Measurements from ENCODE around the gene TMEM151B. TPM values are rescaled to one million over a fixed set of nuclear protein-coding genes. Genes with fewer than 3 reads are reported as not detected.
A peak's percentile ranks its signal among the peaks of the same experiment; 100 is the strongest.
"Not testable (repeated sequence)": the region's sequence is repeated elsewhere in the genome, so short reads cannot be mapped to it uniquely, and the experiment has no call there.

Gene TMEM151B
- total RNA-seq, 4 donors from 2014 or later = 0.10 to 0.15 TPM; not detected in 2

DNA sequence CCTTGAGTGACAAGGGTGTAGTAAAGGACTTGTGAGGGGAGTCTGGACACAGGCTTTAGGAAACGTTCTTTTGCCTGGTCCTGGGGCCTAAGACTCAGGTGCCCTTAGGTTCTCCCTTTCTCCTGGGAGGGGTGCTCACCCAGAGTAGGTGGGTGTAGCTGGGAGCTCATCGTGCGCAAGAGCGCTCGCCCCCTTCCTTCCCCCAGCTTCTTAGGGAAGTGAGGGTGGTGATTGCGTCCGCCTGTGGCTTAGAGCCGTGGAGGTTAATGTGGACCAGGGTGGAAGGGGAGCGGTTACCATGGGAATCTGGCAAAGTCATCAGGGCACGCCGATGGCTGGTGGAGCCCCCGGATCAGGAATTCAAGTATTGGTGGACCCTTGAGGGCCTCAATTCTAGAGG lies 46.2 kb downstream of the TMEM151B start:
- DNase-seq (ENCODE audit: low spot score in 2 of 2) = peak in 1 of 2 donors; percentile 38
- no peak overlapping the region for H3K27ac ChIP-seq
- TF ChIP-seq, protein P1, sequence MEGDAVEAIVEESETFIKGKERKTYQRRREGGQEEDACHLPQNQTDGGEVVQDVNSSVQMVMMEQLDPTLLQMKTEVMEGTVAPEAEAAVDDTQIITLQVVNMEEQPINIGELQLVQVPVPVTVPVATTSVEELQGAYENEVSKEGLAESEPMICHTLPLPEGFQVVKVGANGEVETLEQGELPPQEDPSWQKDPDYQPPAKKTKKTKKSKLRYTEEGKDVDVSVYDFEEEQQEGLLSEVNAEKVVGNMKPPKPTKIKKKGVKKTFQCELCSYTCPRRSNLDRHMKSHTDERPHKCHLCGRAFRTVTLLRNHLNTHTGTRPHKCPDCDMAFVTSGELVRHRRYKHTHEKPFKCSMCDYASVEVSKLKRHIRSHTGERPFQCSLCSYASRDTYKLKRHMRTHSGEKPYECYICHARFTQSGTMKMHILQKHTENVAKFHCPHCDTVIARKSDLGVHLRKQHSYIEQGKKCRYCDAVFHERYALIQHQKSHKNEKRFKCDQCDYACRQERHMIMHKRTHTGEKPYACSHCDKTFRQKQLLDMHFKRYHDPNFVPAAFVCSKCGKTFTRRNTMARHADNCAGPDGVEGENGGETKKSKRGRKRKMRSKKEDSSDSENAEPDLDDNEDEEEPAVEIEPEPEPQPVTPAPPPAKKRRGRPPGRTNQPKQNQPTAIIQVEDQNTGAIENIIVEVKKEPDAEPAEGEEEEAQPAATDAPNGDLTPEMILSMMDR (IDR thresholded peaks at IDR 0.05) = no peak
- no peak for TF ChIP-seq POLR2A (IDR thresholded peaks at IDR 0.05)
- TF ChIP-seq POLR2AphosphoS5 (IDR thresholded peaks at IDR 0.05) = no peak
- no peak for TF ChIP-seq EP300 (IDR thresholded peaks at IDR 0.05)
- peaks cover 22% of the 10 kb centered on the region for H3K27me3 ChIP-seq
- H3K36me3 ChIP-seq = no peaks in the 10 kb centered on the region
- no peak overlapping the region for H3K4me3 ChIP-seq
- H3K4me1 ChIP-seq = peaks cover 12% of the 10 kb centered on the region
- H3K9me3 ChIP-seq = no peaks in the 10 kb centered on the region
- WGBS = 87% methylated on average over 12 of the region's 12 CpGs

DNA sequence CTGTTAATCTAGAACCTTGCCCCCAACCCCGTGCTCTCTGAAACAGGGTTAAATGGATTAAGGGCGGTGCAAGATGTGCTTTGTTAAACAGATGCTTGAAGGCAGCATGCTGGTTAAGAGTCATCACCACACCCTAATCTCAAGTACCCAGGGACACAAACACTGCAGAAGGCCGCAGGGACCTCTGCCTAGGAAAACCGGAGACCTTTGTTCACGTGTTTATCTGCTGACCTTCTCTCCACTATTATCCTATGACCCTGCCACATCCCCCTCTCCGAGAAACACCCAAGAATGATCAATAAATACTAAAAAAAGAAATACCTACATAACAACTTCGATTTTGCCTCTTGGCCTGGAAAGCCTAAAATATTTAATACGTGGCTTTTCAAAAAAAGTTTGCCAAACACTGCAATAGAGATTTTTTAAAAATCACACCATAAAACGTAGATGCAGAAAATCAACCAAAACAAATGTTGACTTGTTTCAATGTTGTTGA lies 46.9 kb downstream of the TMEM151B start:
- not testable (repeated sequence) for H3K27ac ChIP-seq, H3K9me3 ChIP-seq, H3K4me3 ChIP-seq, H3K36me3 ChIP-seq, H3K4me1 ChIP-seq
- peaks cover 22% of the 10 kb centered on the region for H3K27me3 ChIP-seq
- 82% methylated on average over 9 of the region's 9 CpGs for WGBS
- peak in 1 of 2 donors; percentile 5 for DNase-seq (ENCODE audit: low spot score in 2 of 2)

DNA sequence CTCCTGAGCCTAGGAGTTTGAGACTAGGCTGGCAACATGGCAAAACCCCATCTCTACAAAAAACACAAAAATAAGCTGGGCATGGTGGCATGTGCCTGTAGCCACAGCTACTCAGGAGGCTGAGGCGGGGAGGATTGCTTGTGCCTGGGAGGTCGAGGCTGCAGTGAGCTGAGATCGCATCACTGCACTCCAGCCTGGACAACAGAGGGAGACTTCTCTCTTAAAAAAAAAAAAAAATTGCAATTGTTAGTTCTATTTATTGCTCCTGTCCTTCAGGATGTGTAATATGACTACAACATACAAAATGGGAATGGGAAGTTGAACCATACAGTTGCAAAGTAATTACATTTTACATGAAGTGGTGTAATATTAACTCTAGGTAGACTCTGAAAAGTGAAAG lies 51.0 kb downstream of the TMEM151B start:
- Histone ChIP-seq H3K4me3 (no peak overlapping the region), H3K36me3 (no peaks in the 10 kb centered on the region), H3K27ac (no peak overlapping the region), H3K27me3 (peaks cover 22% of the 10 kb centered on the region), H3K4me1 (no peaks in the 10 kb centered on the region), H3K9me3 (no peaks in the 10 kb centered on the region)
- 88% methylated on average over 3 of the region's 3 CpGs for WGBS
- no peak for TF ChIP-seq POLR2AphosphoS5 (IDR thresholded peaks at IDR 0.05)
- peak in 1 of 2 donors; percentile 16 for DNase-seq (ENCODE audit: low spot score in 2 of 2)

DNA sequence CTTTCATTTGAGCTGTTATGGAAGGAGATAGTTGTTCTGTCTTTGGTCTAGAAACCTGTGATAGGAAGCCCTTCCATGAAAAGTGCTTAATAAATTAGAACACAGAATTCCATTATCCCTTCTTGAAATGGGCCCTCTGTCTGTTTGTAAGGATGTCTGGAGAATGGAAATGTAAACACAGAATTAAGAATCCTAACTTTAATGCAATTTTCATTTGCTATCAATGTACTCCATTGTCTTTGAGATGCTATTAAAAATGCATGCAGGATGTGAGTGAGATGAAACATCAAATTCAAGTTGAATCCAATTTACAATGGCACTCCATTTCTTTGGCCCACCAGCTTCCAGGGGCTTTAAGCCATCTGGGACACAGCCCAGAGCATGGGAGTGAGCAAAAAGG lies 56.8 kb downstream of the TMEM151B start:
- no peak overlapping the region for H3K27ac ChIP-seq
- H3K4me1 ChIP-seq = no peaks in the 10 kb centered on the region
- peaks cover 17% of the 10 kb centered on the region for H3K27me3 ChIP-seq
- TF ChIP-seq POLR2AphosphoS5 (IDR thresholded peaks at IDR 0.05) = no peak
- TF ChIP-seq, protein P1 (IDR thresholded peaks at IDR 0.05) = no peak
- no peak for TF ChIP-seq EP300 (IDR thresholded peaks at IDR 0.05)
- no peak for TF ChIP-seq POLR2A (IDR thresholded peaks at IDR 0.05)
- no peak for DNase-seq (ENCODE audit: low spot score in 2 of 2)
- no peaks in the 10 kb centered on the region for H3K36me3 ChIP-seq
- no peak overlapping the region for H3K4me3 ChIP-seq
- H3K9me3 ChIP-seq = no peaks in the 10 kb centered on the region

DNA sequence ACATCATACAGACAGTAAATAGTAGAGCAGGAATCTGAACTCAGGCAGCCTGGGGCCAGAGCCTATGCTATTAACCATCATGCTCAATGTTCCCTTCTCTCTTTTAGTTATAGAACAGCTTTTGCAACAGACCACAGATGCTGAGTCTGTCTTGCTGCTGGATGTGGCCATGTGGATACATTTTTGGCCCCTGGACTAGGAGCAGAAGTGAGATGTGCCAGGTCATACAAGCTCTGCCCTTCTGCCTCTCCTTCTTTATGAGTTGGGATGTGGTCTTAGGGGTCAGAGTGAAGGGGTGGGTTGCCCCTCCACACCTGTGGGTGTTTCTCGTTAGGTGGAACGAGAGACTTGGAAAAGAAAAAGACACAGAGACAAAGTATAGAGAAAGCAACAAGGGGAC lies 57.5 kb downstream of the TMEM151B start:
- H3K27ac ChIP-seq = no peak overlapping the region
- DNase-seq (ENCODE audit: low spot score in 2 of 2) = no peak
- TF ChIP-seq, protein P1 (IDR thresholded peaks at IDR 0.05) = no peak
- TF ChIP-seq POLR2A (IDR thresholded peaks at IDR 0.05) = no peak
- no peak for TF ChIP-seq POLR2AphosphoS5 (IDR thresholded peaks at IDR 0.05)
- no peak for TF ChIP-seq EP300 (IDR thresholded peaks at IDR 0.05)
- no peaks in the 10 kb centered on the region for H3K4me1 ChIP-seq
- H3K9me3 ChIP-seq = no peaks in the 10 kb centered on the region
- WGBS = 80% methylated on average over 2 of the region's 2 CpGs
- no peak overlapping the region for H3K4me3 ChIP-seq
- no peaks in the 10 kb centered on the region for H3K36me3 ChIP-seq
- H3K27me3 ChIP-seq = peaks cover 17% of the 10 kb centered on the region

DNA sequence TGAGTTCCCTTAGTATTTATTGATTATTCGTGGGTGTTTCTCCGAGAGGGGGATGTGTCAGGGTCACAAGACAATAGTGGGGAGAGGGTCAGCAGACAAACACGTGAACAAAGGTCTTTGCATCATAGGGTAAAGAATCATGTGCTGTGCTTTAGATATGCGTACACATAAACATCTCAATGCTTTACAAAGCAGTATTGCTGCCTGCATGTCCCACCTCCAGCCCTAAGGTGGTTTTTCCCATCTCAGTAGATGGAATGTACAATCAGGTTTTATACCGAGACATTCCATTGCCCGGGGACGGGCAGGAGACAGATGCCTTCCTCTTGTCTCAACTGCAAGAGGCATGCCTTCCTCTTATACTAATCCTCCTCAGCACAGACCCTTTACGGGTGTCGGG lies 58.0 kb downstream of the TMEM151B start:
- H3K36me3 ChIP-seq; H3K4me3 ChIP-seq; H3K4me1 ChIP-seq; H3K27ac ChIP-seq; DNase-seq (ENCODE audit: low spot score in 2 of 2); H3K9me3 ChIP-seq: not testable (repeated sequence)
- WGBS = 61% methylated on average over 4 of the region's 9 CpGs
- H3K27me3 ChIP-seq = peaks cover 17% of the 10 kb centered on the region

DNA sequence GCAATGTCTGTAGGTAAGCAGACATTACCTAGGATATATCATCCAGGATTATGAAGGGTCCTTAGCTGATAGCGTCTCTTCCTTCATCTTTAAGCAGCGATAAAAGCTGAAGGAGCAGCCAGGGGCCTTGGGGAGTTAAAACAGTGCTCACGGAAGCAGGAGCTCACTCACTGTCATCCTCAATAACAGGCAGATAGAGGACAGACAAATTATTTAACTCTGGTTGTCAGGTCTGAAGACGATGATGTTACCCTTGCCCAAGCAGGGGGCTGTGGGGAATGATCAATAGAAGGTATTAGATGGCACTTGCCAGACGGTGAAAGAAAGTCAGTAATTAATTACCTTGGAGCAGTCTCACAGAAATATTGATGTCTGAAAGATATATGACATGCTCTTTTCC lies 59.6 kb downstream of the TMEM151B start:
- no peaks in the 10 kb centered on the region for H3K9me3 ChIP-seq
- H3K4me3 ChIP-seq = no peak overlapping the region
- H3K27me3 ChIP-seq = peaks cover 17% of the 10 kb centered on the region
- TF ChIP-seq, protein P1 (IDR thresholded peaks at IDR 0.05) = no peak
- H3K36me3 ChIP-seq = no peaks in the 10 kb centered on the region
- H3K27ac ChIP-seq = no peak overlapping the region
- 67% methylated on average over 5 of the region's 5 CpGs for WGBS
- H3K4me1 ChIP-seq = no peaks in the 10 kb centered on the region
- DNase-seq (ENCODE audit: low spot score in 2 of 2) = no peak
